CD4-positive, alpha-beta T cell treated with Interleukin-15 for 4 hours (primary cell): ENCODE results near the gene AADACL2.
"Not testable (repeated sequence)": the region's sequence is repeated elsewhere in the genome, so short reads cannot be mapped to it uniquely, and the experiment has no call there.

Source experiments
- DNase-seq: peaks from one replicate; pipeline ENCODE4 v3.0.0-alpha.2; 2020; ENCODE audit warnings: low spot score

AADACL2 gene

GRCh38 chr3:151765685-151766084 lies 32.0 kb downstream of the AADACL2 start:
- no peak for DNase-seq

GRCh38 chr3:151766454-151766853 lies 32.7 kb downstream of the AADACL2 start:
- DNase-seq: no peak

- DNase-seq: no peak
These were observed 34.7 kb downstream of the AADACL2 start for GRCh38 chr3:151768393-151768930.

- DNase-seq: no peak
These were observed 35.4 kb downstream of the AADACL2 start for GRCh38 chr3:151769175-151769574.

GRCh38 chr3:151770956-151771355 lies 37.2 kb downstream of the AADACL2 start:
- no peak for DNase-seq

GRCh38 chr3:151772825-151773480 lies 39.2 kb downstream of the AADACL2 start:
- no peak for DNase-seq

GRCh38 chr3:151774235-151774634 lies 40.5 kb downstream of the AADACL2 start:
- DNase-seq: no peak

- no peak for DNase-seq
These were observed 41.2 kb downstream of the AADACL2 start for GRCh38 chr3:151774910-151775309.

GRCh38 chr3:151775314-151776258 lies 41.9 kb downstream of the AADACL2 start:
- no peak for DNase-seq

- no peak for DNase-seq
These were observed 42.6 kb downstream of the AADACL2 start for GRCh38 chr3:151776259-151776740.

- no peak for DNase-seq
These were observed 44.2 kb downstream of the AADACL2 start for GRCh38 chr3:151777880-151778279.

GRCh38 chr3:151787626-151788025 lies 53.9 kb downstream of the AADACL2 start:
- DNase-seq: no peak

GRCh38 chr3:151788401-151788800 lies 54.7 kb downstream of the AADACL2 start:
- no peak for DNase-seq

GRCh38 chr3:151789853-151790463 lies 56.2 kb downstream of the AADACL2 start:
- DNase-seq: no peak

GRCh38 chr3:151790763-151791162 lies 57.0 kb downstream of the AADACL2 start:
- not testable (repeated sequence) for DNase-seq

- no peak for DNase-seq
These were observed 58.7 kb downstream of the AADACL2 start for GRCh38 chr3:151792411-151792810.

- DNase-seq: no peak
These were observed 59.9 kb downstream of the AADACL2 start for GRCh38 chr3:151793636-151794035.

- DNase-seq: no peak
These were observed 60.4 kb downstream of the AADACL2 start for GRCh38 chr3:151794080-151794479.

- DNase-seq: no peak
These were observed 61.5 kb downstream of the AADACL2 start for GRCh38 chr3:151795276-151795675.

- no peak for DNase-seq
These were observed 62.5 kb downstream of the AADACL2 start for GRCh38 chr3:151796105-151796680.

GRCh38 chr3:151798466-151798865 lies 64.7 kb downstream of the AADACL2 start:
- DNase-seq: no peak

- no peak for DNase-seq
These were observed 66.7 kb downstream of the AADACL2 start for GRCh38 chr3:151800431-151800830.
